Prostate gland (tissue), 2 donors: ENCODE results near the gene PRR19.
A peak's percentile ranks its signal among the peaks of the same experiment; 100 is the strongest.

Experiments
- CTCF ChIP-seq, 4 experiments: fragments of 200-600 bp in 2 of 4; fragments of 450-650 bp in 2 of 4; sonication (generic) in 2 of 4; IDR thresholded peaks; 1 replicate in 3 of 4; 2 replicates in 1 of 4; pipeline ENCODE4 v1.5.1; 2016 to 2019; ENCODE audit warnings: antibody characterized with exemption in 4 of 4, mild to moderate bottlenecking in 2 of 4, moderate library complexity in 2 of 4
- POLR2A ChIP-seq: fragments of 450-650 bp; IDR thresholded peaks from one replicate; pipeline ENCODE4 v1.6.1; 2016; ENCODE audit warnings: antibody characterized with exemption, mild to moderate bottlenecking

DNA sequence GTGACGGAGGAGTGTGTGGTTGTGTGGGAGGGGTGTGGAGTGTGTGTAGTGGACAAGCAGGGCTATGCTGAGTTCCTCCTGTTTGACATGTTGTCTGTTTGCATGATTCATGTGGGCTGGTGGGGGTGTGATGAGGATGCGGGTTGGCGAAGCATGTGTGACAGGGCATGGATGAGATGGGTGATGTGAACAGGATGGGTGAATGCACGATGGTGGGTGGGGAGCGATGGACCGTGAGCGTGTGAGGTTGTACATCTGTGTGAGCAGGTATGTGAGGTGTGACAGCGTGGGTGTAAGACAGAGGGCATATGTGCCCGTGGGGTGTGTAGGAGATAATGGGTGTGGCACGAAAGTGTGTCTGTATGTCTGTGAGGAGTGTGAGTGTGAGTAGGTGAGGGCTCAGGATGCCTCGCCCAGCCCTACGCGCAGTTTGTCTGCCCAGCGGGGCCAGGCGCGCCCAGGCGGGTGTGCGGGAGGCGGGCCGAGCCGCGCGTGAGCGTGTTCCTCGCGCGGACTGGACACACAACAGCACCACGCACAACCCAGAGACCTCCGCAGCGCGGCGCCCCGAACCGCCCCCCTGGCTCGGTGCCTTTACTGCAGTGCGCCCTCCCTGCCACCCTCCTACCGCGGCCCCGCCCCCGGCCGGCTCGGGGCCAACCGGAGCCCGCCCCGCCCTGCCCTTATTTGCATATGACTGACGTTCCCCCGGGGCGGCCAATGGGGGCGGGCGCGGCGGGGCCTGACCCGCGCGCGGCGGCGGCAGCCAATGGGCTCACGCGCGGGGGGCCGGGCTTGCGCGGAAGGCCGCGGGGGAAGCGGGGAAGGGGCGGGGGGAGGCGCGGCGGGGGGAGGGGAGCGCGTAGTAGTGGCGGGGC lies 18.5 kb upstream of the PRR19 start:
- TF ChIP-seq POLR2A (peak; percentile 98), CTCF (IDR thresholded peaks at IDR 0.05) (peak in 2 of 4 experiments; percentile 12 to 29)
